ENCODE measurements around the gene PACRGL. TPM values are rescaled to one million over a fixed set of nuclear protein-coding genes. Genes with fewer than 3 reads are reported as not detected.
"Not testable (repeated sequence)": the region's sequence is repeated elsewhere in the genome, so short reads cannot be mapped to it uniquely, and the experiment has no call there.

PACRGL gene
- polyA plus RNA-seq, 4 donors, result 4.3 to 18.8 (median 9.8) TPM

- no peak overlapping the region for H3K27ac ChIP-seq (ENCODE audit: low read depth in 1 of 3, low read length in 2 of 3)
- no peak for FAIRE-seq
- no peak overlapping the region for H3K4me3 ChIP-seq (ENCODE audit: low read depth in 1 of 3, low read length in 3 of 3)
- 50 to 73% (median 56%) methylated on average over 1 of the region's 1 CpG for WGBS, 3 donors
- no peaks in the 10 kb centered on the region for H3K27me3 ChIP-seq (ENCODE audit: control insufficient read depth in 3 of 3, insufficient read depth in 3 of 3, low read length in 3 of 3)
- H3K36me3 ChIP-seq (ENCODE audit: control insufficient read depth in 3 of 3, insufficient read depth in 2 of 3, low read depth in 1 of 3, low read length in 3 of 3), result no peaks in the 10 kb centered on the region
- peaks cover 0 to 3% of the 10 kb centered on the region in 2 donors for H3K9me3 ChIP-seq (ENCODE audit: control insufficient read depth in 2 of 2, insufficient read depth in 1 of 2, low read depth in 1 of 2, low read length in 1 of 2)
- no peaks in the 10 kb centered on the region for H3K4me1 ChIP-seq (ENCODE audit: control insufficient read depth in 3 of 3, insufficient read depth in 2 of 3, low read depth in 1 of 3, low read length in 2 of 3)
- no peak for DNase-seq
Observed at GRCh38 chr4:20778896-20779295, 78.6 kb downstream of the PACRGL start.

DNA sequence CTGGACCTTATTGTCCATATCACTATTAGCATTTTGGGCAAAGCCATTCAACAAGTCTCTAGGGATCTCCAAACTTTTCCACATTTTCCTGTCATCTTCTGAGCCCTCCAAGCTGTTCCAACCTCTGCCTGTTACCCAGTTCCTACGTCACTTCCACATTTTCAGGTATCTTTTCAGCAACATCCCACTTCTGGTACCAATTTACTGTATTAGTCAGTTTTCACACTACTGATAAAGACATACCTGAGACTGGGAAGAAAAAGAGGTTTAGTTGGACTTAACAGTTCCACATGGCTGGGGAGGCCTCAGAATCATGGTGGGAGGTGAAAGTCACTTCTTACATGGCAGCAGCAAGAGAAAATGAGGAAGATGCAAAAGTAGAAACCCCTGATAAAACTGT lies 82.9 kb downstream of the PACRGL start:
- DNase-seq; H3K27me3 ChIP-seq (ENCODE audit: control insufficient read depth in 3 of 3, insufficient read depth in 3 of 3, low read length in 3 of 3); H3K4me3 ChIP-seq (ENCODE audit: low read depth in 1 of 3, low read length in 3 of 3); H3K27ac ChIP-seq (ENCODE audit: low read depth in 1 of 3, low read length in 2 of 3); H3K36me3 ChIP-seq (ENCODE audit: control insufficient read depth in 3 of 3, insufficient read depth in 2 of 3, low read depth in 1 of 3, low read length in 3 of 3); H3K4me1 ChIP-seq (ENCODE audit: control insufficient read depth in 3 of 3, insufficient read depth in 2 of 3, low read depth in 1 of 3, low read length in 2 of 3); H3K9me3 ChIP-seq (ENCODE audit: control insufficient read depth in 2 of 2, insufficient read depth in 1 of 2, low read depth in 1 of 2, low read length in 1 of 2); FAIRE-seq: not testable (repeated sequence)
- 88 to 91% (median 90%) methylated on average over 1 of the region's 1 CpG for WGBS, 3 donors

- FAIRE-seq, result no peak
- no peaks in the 10 kb centered on the region for H3K4me1 ChIP-seq (ENCODE audit: control insufficient read depth in 3 of 3, insufficient read depth in 2 of 3, low read depth in 1 of 3, low read length in 2 of 3)
- no peaks in the 10 kb centered on the region for H3K9me3 ChIP-seq (ENCODE audit: control insufficient read depth in 2 of 2, insufficient read depth in 1 of 2, low read depth in 1 of 2, low read length in 1 of 2)
- no peak overlapping the region for H3K27ac ChIP-seq (ENCODE audit: low read depth in 1 of 3, low read length in 2 of 3)
- no peaks in the 10 kb centered on the region for H3K36me3 ChIP-seq (ENCODE audit: control insufficient read depth in 3 of 3, insufficient read depth in 2 of 3, low read depth in 1 of 3, low read length in 3 of 3)
- WGBS, 3 donors, result 79 to 83% (median 80%) methylated on average over 2 of the region's 2 CpGs
- H3K4me3 ChIP-seq (ENCODE audit: low read depth in 1 of 3, low read length in 3 of 3), result no peak overlapping the region
- no peaks in the 10 kb centered on the region for H3K27me3 ChIP-seq (ENCODE audit: control insufficient read depth in 3 of 3, insufficient read depth in 3 of 3, low read length in 3 of 3)
- DNase-seq, result no peak
Observed at GRCh38 chr4:20787940-20788665, 87.8 kb downstream of the PACRGL start.

All from small intestine (tissue), 7 donors.